GM21528 (cell line): ENCODE results near the gene IGSF10.
A peak's percentile ranks its signal among the peaks of the same experiment; 100 is the strongest.

Experiments
- ATAC-seq: cut with Tn5 transposase; IDR thresholded peaks from one replicate; pipeline ENCODE4 v1.9.1; 2021; ENCODE audit warnings: mild to moderate bottlenecking, moderate library complexity; ENCODE audit not compliant: unreplicated experiment, low FRiP score

Gene IGSF10

GRCh38 chr3:151425627-151426340 is 35.1 kb downstream of the IGSF10 start:
- ATAC-seq, result peak; percentile 23

DNA sequence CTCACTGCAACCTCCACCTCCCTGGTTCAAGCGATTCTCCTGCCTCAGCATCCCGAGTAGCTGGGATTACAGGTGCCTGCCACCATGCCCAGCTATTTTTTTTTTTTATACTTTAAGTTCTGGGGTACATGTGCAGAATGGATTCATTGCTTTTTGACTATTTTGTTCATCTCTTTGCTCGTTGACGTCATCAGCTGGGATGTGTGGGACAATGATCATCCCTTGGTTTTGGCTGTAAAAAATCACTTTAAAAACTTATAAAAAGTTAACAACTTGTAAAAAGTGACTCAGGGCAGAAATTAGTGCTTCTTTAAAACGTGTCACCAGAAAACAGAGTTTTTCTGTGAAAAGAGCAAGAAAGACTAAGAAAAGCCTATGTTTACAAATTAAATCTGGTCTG is 37.8 kb downstream of the IGSF10 start:
- ATAC-seq, result no peak

DNA sequence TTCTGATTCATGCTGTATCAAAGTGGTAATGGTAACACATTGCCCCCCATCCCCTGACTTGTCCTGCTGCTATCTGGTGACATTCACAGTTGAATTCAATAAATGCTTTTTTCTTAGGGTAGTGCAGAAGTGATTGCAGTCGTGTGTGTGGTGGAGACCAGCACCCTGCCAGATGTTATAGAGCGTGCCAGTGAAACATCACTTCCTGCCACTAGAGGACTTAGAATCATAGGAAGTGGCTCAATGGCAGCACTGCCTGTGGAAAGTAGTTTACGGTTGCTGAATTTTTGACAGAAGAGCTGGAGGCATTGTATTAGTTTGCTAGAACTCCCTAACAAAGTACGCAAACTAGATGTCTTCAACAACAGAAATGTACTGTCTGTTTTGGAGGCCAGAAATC is 38.9 kb downstream of the IGSF10 start:
- ATAC-seq, result no peak

DNA sequence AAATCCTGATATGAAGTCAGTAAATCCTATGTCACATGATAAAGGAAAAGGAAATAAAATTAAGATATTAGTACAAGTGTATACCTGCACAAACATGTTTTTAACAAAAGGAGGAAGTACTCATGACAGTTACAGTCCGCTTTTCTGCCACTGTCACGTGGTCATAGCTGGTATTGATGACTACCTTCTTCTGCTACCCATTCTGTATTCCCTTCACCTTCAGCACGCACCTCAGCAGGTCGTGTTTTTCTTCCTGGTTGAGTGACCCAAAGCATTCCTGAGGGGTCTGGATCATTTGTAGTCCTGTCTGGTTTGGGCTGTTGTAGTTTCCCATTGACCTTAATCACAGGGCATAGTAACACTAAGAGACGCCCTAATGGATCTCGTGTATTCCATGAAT is 41.1 kb downstream of the IGSF10 start:
- ATAC-seq, result no peak

GRCh38 chr3:151415289-151415688 is 45.6 kb downstream of the IGSF10 start:
- no peak for ATAC-seq

DNA sequence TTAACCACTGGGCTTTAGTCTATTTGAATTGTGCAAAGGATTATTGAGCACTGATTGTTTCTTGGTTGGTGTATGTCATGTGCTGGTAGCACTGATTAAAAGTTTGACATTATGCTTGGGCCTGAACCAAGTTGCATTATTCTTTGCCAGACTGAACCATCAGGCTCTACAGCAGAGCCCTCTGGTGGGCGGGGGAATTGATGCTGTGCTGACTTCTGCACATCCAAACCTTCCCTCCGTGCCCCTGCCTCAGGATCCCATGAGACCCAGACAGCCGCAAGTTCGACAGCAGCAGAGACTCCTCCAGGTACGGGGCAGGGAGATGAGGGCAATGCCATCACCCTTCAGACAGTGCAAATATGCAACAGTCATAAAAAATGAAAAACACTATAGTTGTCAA is 47.9 kb downstream of the IGSF10 start:
- ATAC-seq, result no peak
